Testis (tissue), 3 donors: ENCODE results near the gene GNG10. TPM values are rescaled to one million over a fixed set of nuclear protein-coding genes. Genes with fewer than 3 reads are reported as not detected.

Experiments
- DNase-seq: peaks from one replicate; pipeline ENCODE4 v3.0.0-alpha.2; 2019
- H3K27ac ChIP-seq, 2 donors: fragments of 200-600 bp; sonication (generic); one replicate each; pipeline ENCODE4 v1.5.1; 2019
- H3K27me3 ChIP-seq: fragments of 200-600 bp; sonication (generic); one replicate; pipeline ENCODE4 v1.5.1; 2019
- H3K36me3 ChIP-seq: fragments of 200-600 bp; sonication (generic); one replicate; pipeline ENCODE4 v1.5.1; 2017; ENCODE audit warnings: low read depth; ENCODE audit errors: missing control alignments
- H3K4me1 ChIP-seq: fragments of 200-600 bp; sonication (generic); one replicate; pipeline ENCODE4 v1.5.1; 2019
- H3K4me3 ChIP-seq, 2 donors: fragments of 200-600 bp; sonication (generic); one replicate each; pipeline ENCODE4 v1.5.1; 2017 to 2019
- H3K9me3 ChIP-seq: fragments of 200-600 bp; sonication (generic); one replicate; pipeline ENCODE4 v1.5.1; 2017
- CTCF ChIP-seq, 3 experiments: fragments of 450-650 bp in 2 of 3; fragments of 200-600 bp in 1 of 3; sonication (generic) in 1 of 3; IDR thresholded peaks; one replicate each; pipeline ENCODE4 v1.5.1; 2016 to 2019; ENCODE audit warnings: antibody characterized with exemption in 3 of 3, mild to moderate bottlenecking in 2 of 3, moderate library complexity in 1 of 3
- POLR2A ChIP-seq: fragments of 450-650 bp; IDR thresholded peaks from one replicate; pipeline ENCODE4 v1.6.1; 2017; ENCODE audit warnings: antibody characterized with exemption, mild to moderate bottlenecking, moderate library complexity
- WGBS, 2 donors: methylation state at CpG; one replicate each; pipeline ENCODE4 v1.1.5; 2018; 5-methylcytosine and 5-hydroxymethylcytosine counted together
- intact Hi-C: fragments of 100-400 bp; cut with DNase I; formaldehyde crosslinking; loops from one replicate; pipeline ENCODE4 v1.15.1; 2023; ENCODE audit warnings: low total_unique reads
- polyA plus RNA-seq: library from polyadenylated mRNA; stranded (reverse); fragments of 350-450 nt; fragmentation: Illumina TruSeq; extraction: RNeasy Lipid Tissue Mini Kit (QIAGEN cat#74804); gene quantifications from one replicate; pipeline ENCODE4 v1.2.3, GENCODE V29; 2014; ENCODE audit warnings: low read depth, low replicate concordance; ENCODE audit not compliant: insufficient read depth
- total RNA-seq, 2 donors: library from RNA; depleted of rRNA; stranded (reverse); fragments of >200 nt; gene quantifications; one replicate each; pipeline ENCODE4 v1.2.3, GENCODE V29; 2016

Gene GNG10
- total and polyA plus RNA-seq, 3 donors from 2014 or later: 35.9 to 38.3 (median 37.1) TPM

GRCh38 chr9:111634860-111635259 is 26.5 kb upstream of the GNG10 start:
- TF ChIP-seq POLR2A (no peak), CTCF (IDR thresholded peaks at IDR 0.05) (no peak)
- Histone ChIP-seq H3K27me3 (no peaks in the 10 kb centered on the region), H3K9me3 (no peaks in the 10 kb centered on the region), H3K36me3 (no peaks in the 10 kb centered on the region), H3K4me1 (peaks cover 31% of the 10 kb centered on the region), H3K4me3 (no peak overlapping the region), H3K27ac (no peak overlapping the region)
- intact Hi-C loops: no loop called here
- no peak for DNase-seq
- 27 to 65% methylated on average over 1 of the region's 1 CpG for WGBS, 2 donors

- H3K36me3 ChIP-seq: no peaks in the 10 kb centered on the region
- no peak for DNase-seq
- no peaks in the 10 kb centered on the region for H3K9me3 ChIP-seq
- intact Hi-C loops: no loop called here
- 72 to 74% methylated on average over 6 of the region's 6 CpGs for WGBS, 2 donors
- H3K27ac ChIP-seq: no peak overlapping the region
- TF ChIP-seq CTCF (IDR thresholded peaks at IDR 0.05): no peak
- TF ChIP-seq POLR2A: no peak
- no peaks in the 10 kb centered on the region for H3K27me3 ChIP-seq
- peaks cover 19% of the 10 kb centered on the region for H3K4me1 ChIP-seq
- no peak overlapping the region for H3K4me3 ChIP-seq
Observed at GRCh38 chr9:111637421-111637950, 23.9 kb upstream of the GNG10 start.

GRCh38 chr9:111644195-111644772 is 17.1 kb upstream of the GNG10 start:
- WGBS, 2 donors: 68 to 74% methylated on average over 8 of the region's 8 CpGs
- H3K27me3 ChIP-seq: no peaks in the 10 kb centered on the region
- H3K9me3 ChIP-seq: no peaks in the 10 kb centered on the region
- no peak overlapping the region for H3K4me3 ChIP-seq
- TF ChIP-seq POLR2A (no peak), CTCF (IDR thresholded peaks at IDR 0.05) (no peak)
- H3K36me3 ChIP-seq: no peaks in the 10 kb centered on the region
- peak; percentile 64 for DNase-seq
- intact Hi-C loops: no loop called here
- peaks cover 5% of the 10 kb centered on the region for H3K4me1 ChIP-seq
- H3K27ac ChIP-seq: peak overlapping the region; percentile 25 to 53

GRCh38 chr9:111645806-111646205 is 15.6 kb upstream of the GNG10 start:
- Histone ChIP-seq H3K36me3 (no peaks in the 10 kb centered on the region), H3K27me3 (no peaks in the 10 kb centered on the region), H3K4me1 (peaks cover 5% of the 10 kb centered on the region), H3K4me3 (no peak overlapping the region), H3K27ac (no peak overlapping the region), H3K9me3 (no peaks in the 10 kb centered on the region)
- no peak for TF ChIP-seq CTCF (IDR thresholded peaks at IDR 0.05)
- no peak for TF ChIP-seq POLR2A
- intact Hi-C loops: no loop called here
- no peak for DNase-seq
- 89 to 97% methylated on average over 1 of the region's 1 CpG for WGBS, 2 donors

- Histone ChIP-seq H3K27ac (no peak overlapping the region), H3K36me3 (no peaks in the 10 kb centered on the region), H3K4me3 (no peak overlapping the region), H3K27me3 (no peaks in the 10 kb centered on the region), H3K9me3 (no peaks in the 10 kb centered on the region), H3K4me1 (peaks cover 5% of the 10 kb centered on the region)
- no peak for DNase-seq
- TF ChIP-seq CTCF (IDR thresholded peaks at IDR 0.05): no peak
- no peak for TF ChIP-seq POLR2A
- intact Hi-C loops: no loop called here
- 72 to 77% methylated on average over 2 of the region's 2 CpGs for WGBS, 2 donors
Observed at GRCh38 chr9:111646417-111646816, 15.0 kb upstream of the GNG10 start.
